HG03175 (cell line): ENCODE results near the gene FRMD8.

Experiments used
- ATAC-seq: cut with Tn5 transposase; IDR thresholded peaks from one replicate; pipeline ENCODE4 v1.9.1; 2021; ENCODE audit warnings: mild to moderate bottlenecking, moderate library complexity; ENCODE audit not compliant: unreplicated experiment

FRMD8 gene

GRCh38 chr11:65392186-65392829 is 5.9 kb downstream of the FRMD8 start:
- no peak for ATAC-seq

- ATAC-seq = no peak
Observed at GRCh38 chr11:65392899-65393298, 6.5 kb downstream of the FRMD8 start.

GRCh38 chr11:65393513-65394079 is 7.2 kb downstream of the FRMD8 start:
- ATAC-seq = no peak

GRCh38 chr11:65394125-65394536 is 7.7 kb downstream of the FRMD8 start:
- ATAC-seq = no peak

DNA sequence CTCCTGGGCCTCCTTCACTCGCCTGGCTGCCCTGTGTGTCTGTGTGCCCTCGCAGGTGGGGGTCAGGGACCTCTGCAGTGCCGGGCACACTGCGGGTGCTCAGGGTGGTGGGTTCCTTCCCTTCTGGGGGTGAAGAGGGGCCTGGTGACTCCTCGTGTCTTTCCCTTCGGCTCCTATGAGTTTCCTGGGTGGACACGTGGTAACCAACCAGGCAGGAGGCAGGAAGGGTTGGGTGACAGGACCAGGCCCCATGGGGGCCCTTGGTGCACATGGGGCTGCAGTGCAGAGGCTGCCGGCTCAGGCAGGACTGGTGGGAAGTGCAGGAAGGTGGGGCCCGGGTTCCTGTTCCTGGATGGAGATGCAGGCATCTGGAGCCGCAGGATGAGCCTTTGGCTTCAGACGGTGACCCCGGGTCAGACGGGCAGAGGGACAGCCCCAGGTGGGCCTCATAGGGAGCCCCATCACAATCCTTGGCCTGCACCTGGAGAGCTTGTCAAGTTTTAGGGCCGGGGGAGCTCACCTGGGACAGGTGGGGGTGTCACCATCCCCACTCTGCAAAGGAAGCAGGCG is 9.6 kb downstream of the FRMD8 start:
- no peak for ATAC-seq

GRCh38 chr11:65396769-65397745 is 10.6 kb downstream of the FRMD8 start:
- ATAC-seq = no peak

DNA sequence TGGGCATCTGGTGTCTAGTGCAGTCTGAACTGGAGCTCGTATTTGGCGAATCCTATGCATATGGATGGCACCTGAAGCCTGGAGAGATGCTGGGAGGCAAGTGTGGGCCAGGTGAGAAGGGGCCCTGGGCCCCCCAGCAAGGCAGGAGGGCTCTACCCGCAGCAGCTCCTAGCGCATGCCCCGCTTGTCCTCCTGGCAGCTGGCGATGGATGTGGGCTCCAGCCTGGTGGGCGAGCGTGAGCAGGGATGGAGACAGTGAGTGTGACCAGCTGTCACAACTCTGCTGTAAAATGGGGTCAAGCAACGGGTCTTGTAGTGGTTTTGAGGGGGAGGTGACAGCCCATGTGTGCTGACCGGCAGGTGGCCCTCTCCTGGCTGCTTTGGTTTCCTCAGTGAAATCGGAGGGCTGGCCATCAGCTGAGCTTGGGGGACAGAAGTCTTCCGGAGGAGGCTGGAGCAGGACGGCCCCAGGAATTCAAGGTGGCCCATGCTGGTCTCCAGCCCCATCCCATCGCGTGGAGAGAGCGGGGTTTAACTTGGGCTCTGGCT is 12.0 kb downstream of the FRMD8 start:
- ATAC-seq = no peak

DNA sequence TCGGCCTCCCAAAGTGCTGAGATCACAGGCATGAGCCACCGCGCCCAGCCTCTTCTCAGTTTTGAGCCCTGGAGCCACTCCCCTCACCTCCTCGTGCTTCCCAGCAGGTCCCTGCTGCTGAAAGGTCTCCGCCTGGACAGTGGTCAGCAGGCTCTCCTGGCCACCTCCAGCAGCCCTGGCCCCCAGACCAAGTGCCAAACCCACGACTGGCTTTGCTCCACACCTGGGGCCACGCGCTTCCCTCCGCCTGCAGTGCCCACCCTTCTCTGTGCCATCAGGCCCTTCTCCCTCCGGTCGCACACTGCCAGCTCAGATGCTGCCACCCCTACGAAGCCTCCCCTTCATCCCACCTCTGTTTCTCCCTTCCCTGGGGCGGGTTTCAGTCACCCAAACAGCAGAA is 12.8 kb downstream of the FRMD8 start:
- no peak for ATAC-seq

- ATAC-seq = no peak
Observed at GRCh38 chr11:65399845-65400244, 13.4 kb downstream of the FRMD8 start.

DNA sequence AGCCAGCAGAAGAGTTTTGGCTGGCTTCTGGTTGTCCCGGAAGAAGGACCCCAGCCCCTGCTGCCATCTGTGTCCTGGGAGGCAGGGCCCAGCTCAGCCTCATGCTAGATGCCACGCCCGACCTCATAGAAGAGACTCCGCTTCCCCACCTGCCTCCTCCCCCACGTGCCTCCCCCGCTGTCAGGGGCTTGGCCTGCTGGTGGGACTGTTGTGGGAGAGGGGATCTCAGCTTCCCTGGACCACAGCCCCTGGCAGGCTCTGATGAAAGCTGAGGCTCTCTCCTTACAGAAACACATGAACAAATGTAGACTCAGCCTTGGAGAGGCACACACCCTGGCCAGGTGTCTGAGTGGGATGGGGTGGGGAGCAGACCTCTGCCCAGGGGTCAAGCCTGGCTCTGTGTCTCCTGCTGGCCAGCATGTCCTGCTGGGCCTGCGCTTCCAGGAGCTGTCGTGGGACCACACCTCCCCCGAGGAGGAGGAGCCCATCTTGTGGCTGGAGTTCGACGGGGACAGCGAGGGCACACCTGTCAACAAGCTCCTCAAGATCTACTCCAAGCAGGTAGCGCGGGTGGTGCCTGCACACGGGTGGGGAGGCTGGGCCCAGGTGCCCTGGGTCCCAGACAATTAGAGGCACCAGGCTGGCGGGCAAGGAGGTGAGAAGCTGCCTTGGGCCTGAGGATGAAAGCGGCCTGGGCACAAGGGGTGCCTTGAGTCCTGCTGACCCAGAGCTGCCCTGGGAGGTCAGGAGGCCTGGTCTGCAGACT is 14.1 kb downstream of the FRMD8 start:
- no peak for ATAC-seq

GRCh38 chr11:65401073-65401802 is 14.8 kb downstream of the FRMD8 start:
- ATAC-seq = no peak

- no peak for ATAC-seq
Observed at GRCh38 chr11:65401803-65402248, 15.4 kb downstream of the FRMD8 start.

GRCh38 chr11:65402790-65403189 is 16.4 kb downstream of the FRMD8 start:
- ATAC-seq = no peak

- no peak for ATAC-seq
Observed at GRCh38 chr11:65403607-65404121, 17.2 kb downstream of the FRMD8 start.

DNA sequence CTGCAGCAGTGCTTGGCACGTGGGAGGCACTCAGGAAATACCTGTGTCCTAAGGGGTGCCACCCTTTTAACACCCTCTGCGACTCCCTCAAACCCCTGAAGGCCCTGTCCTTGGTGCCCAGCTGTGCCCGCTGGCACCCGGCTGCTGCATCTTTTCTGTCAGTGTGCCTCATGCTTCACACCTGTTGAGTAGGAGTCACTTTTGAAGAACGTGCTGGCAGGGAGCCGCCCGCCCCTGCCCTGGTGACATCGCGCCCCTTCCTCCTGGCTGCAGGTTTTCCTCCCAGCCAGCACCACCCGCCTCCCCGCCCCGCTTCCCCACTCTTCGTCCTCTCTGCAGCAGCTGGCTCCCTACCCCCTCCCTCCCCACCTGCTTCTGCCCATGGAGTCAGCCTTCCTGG is 17.8 kb downstream of the FRMD8 start:
- ATAC-seq = no peak

GRCh38 chr11:65404638-65405339 is 18.4 kb downstream of the FRMD8 start:
- ATAC-seq = no peak

DNA sequence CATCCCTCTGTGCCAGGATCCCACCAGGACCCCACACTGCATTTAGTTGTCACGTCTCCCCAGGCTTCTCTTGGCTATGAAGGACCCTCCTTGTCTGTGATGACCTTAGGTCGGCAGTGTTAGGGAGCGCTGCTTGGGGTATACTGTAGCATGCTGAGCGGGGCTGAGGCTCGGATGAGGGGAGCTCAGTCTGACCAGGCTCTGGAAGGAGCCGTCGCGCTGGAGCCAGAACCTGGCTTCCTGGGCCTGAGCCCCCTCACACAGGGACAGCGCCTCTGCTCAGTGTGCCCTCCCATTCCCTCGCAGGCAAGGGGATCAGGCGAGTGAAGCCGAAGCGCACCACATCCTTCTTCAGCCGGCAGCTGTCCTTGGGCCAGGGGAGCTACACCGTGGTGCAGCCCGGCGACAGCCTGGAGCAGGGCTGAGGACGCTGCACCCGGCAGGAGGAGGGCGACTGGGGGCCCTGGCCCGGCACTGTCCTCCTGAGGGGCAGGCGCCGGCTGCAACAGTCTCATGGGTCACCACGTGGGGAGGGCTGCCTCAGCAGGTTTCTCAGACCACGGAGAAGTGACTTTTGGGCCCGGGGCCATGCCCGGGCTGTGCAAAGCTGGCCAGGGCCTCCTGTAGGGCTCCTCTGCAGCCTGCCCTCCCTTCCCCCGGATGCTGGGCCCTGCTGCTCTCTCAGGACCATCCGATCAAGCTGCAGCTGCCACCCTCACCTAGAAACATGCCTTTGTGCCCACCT is 24.7 kb downstream of the FRMD8 start:
- ATAC-seq = no peak

GRCh38 chr11:65411681-65412070 is 25.2 kb downstream of the FRMD8 start:
- ATAC-seq = no peak
